Adrenal gland (tissue), 5 donors: Measurements from ENCODE around the gene SHLD2.
"Not testable (repeated sequence)": the region's sequence is repeated elsewhere in the genome, so short reads cannot be mapped to it uniquely, and the experiment has no call there.

Experiments used
- CTCF ChIP-seq, 6 experiments: fragments of 450-650 bp in 4 of 6; fragments of 200-600 bp in 2 of 6; sonication (generic) in 1 of 6; IDR thresholded peaks; 1 replicate in 5 of 6; 2 replicates in 1 of 6; pipeline versions ENCODE4 v1.5.1 to v1.8.0; 2016 to 2021; ENCODE audit warnings: antibody characterized with exemption in 6 of 6, mild to moderate bottlenecking in 2 of 6, moderate library complexity in 1 of 6
- POLR2A ChIP-seq, 2 donors: fragments of 450-650 bp; IDR thresholded peaks; one replicate each; pipeline ENCODE4 v1.6.1; 2017; ENCODE audit warnings: antibody characterized with exemption in 2 of 2, mild to moderate bottlenecking in 2 of 2, moderate library complexity in 1 of 2
- donor health status: DM: no; HTN: no; CAD: no.

GRCh38 chr10:87076421-87076820, 18.6 kb upstream of the SHLD2 start:
- not testable (repeated sequence) for TF ChIP-seq POLR2A, CTCF (IDR thresholded peaks at IDR 0.05)
